Measurements from ENCODE around the gene CETP.

The CETP gene

GRCh38 chr16:56974549-56975300 is 13.0 kb downstream of the CETP start:
- Histone ChIP-seq H3K27ac (no peak overlapping the region), H3K27me3 (ENCODE audit: control insufficient read depth, insufficient read depth, low read length) (no peaks in the 10 kb centered on the region), H3K4me1 (no peaks in the 10 kb centered on the region), H3K36me3 (ENCODE audit: control insufficient read depth, insufficient read depth, low read length) (no peaks in the 10 kb centered on the region), H3K9ac (no peak overlapping the region), H3K4me3 (ENCODE audit: low read depth, low read length) (no peak overlapping the region), H3K79me2 (no peaks in the 10 kb centered on the region), H3K9me3 (ENCODE audit: control insufficient read depth, low read length) (no peaks in the 10 kb centered on the region), H3K4me2 (ENCODE audit: low read length) (no peak overlapping the region), H2AFZ (no peak overlapping the region)
- TF ChIP-seq, protein P1, sequence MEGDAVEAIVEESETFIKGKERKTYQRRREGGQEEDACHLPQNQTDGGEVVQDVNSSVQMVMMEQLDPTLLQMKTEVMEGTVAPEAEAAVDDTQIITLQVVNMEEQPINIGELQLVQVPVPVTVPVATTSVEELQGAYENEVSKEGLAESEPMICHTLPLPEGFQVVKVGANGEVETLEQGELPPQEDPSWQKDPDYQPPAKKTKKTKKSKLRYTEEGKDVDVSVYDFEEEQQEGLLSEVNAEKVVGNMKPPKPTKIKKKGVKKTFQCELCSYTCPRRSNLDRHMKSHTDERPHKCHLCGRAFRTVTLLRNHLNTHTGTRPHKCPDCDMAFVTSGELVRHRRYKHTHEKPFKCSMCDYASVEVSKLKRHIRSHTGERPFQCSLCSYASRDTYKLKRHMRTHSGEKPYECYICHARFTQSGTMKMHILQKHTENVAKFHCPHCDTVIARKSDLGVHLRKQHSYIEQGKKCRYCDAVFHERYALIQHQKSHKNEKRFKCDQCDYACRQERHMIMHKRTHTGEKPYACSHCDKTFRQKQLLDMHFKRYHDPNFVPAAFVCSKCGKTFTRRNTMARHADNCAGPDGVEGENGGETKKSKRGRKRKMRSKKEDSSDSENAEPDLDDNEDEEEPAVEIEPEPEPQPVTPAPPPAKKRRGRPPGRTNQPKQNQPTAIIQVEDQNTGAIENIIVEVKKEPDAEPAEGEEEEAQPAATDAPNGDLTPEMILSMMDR (IDR thresholded peaks at IDR 0.05) = no peak

- no peak overlapping the region for H3K4me2 ChIP-seq (ENCODE audit: low read length)
- H2AFZ ChIP-seq = no peak overlapping the region
- no peaks in the 10 kb centered on the region for H3K79me2 ChIP-seq
- no peak overlapping the region for H3K27ac ChIP-seq
- TF ChIP-seq, protein P1 (IDR thresholded peaks at IDR 0.05) = no peak
- H3K9ac ChIP-seq = no peak overlapping the region
- no peaks in the 10 kb centered on the region for H3K4me1 ChIP-seq
- H3K27me3 ChIP-seq (ENCODE audit: control insufficient read depth, insufficient read depth, low read length) = no peaks in the 10 kb centered on the region
- H3K4me3 ChIP-seq (ENCODE audit: low read depth, low read length) = no peak overlapping the region
- no peaks in the 10 kb centered on the region for H3K9me3 ChIP-seq (ENCODE audit: control insufficient read depth, low read length)
- no peaks in the 10 kb centered on the region for H3K36me3 ChIP-seq (ENCODE audit: control insufficient read depth, insufficient read depth, low read length)
Observed at GRCh38 chr16:56975714-56976113, 14.0 kb downstream of the CETP start.

GRCh38 chr16:56977216-56977615 is 15.5 kb downstream of the CETP start:
- Histone ChIP-seq H3K9me3 (ENCODE audit: control insufficient read depth, low read length) (no peaks in the 10 kb centered on the region), H3K4me2 (ENCODE audit: low read length) (no peak overlapping the region), H3K27ac (no peak overlapping the region), H2AFZ (no peak overlapping the region), H3K4me1 (no peaks in the 10 kb centered on the region), H3K27me3 (ENCODE audit: control insufficient read depth, insufficient read depth, low read length) (no peaks in the 10 kb centered on the region), H3K36me3 (ENCODE audit: control insufficient read depth, insufficient read depth, low read length) (no peaks in the 10 kb centered on the region), H3K79me2 (no peaks in the 10 kb centered on the region), H3K9ac (no peak overlapping the region), H3K4me3 (ENCODE audit: low read depth, low read length) (no peak overlapping the region)
- TF ChIP-seq, protein P1 (IDR thresholded peaks at IDR 0.05) = no peak

DNA sequence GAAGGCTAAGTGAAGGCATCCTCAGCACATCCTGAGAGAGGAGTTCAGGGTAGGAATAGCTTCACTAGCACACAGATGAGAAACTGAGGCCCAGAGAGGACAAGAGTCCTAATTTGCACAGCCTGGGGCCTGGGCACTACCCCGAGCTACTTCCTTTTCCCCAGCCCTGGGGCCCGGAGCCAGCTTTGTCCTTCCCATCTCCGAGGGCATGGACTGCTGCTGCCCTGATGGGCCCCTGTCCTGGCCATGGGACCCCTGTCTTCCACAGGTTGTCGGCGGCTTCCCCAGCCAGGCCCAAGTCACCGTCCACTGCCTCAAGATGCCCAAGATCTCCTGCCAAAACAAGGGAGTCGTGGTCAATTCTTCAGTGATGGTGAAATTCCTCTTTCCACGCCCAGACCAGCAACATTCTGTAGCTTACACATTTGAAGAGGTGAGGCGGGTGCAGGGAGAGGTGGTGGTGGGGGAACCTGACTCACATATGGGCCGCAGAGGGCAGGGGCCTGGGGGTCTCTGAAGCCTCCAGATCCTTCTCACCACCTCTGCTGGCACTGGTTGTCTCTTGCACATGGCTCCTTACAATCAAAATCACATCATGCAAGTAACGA is 16.2 kb downstream of the CETP start:
- no peak overlapping the region for H3K9ac ChIP-seq
- H3K27ac ChIP-seq = no peak overlapping the region
- H3K79me2 ChIP-seq = no peaks in the 10 kb centered on the region
- H3K4me2 ChIP-seq (ENCODE audit: low read length) = no peak overlapping the region
- no peaks in the 10 kb centered on the region for H3K27me3 ChIP-seq (ENCODE audit: control insufficient read depth, insufficient read depth, low read length)
- H3K4me1 ChIP-seq = no peaks in the 10 kb centered on the region
- H3K36me3 ChIP-seq (ENCODE audit: control insufficient read depth, insufficient read depth, low read length) = no peaks in the 10 kb centered on the region
- no peaks in the 10 kb centered on the region for H3K9me3 ChIP-seq (ENCODE audit: control insufficient read depth, low read length)
- TF ChIP-seq, protein P1 (IDR thresholded peaks at IDR 0.05) = no peak
- no peak overlapping the region for H2AFZ ChIP-seq
- H3K4me3 ChIP-seq (ENCODE audit: low read depth, low read length) = no peak overlapping the region

GRCh38 chr16:56980201-56980535 is 18.4 kb downstream of the CETP start:
- H3K36me3 ChIP-seq (ENCODE audit: control insufficient read depth, insufficient read depth, low read length) = no peaks in the 10 kb centered on the region
- TF ChIP-seq, protein P1 (IDR thresholded peaks at IDR 0.05) = no peak

More at GRCh38 chr16:56980201-56980535, 18.4 kb downstream of the CETP start:
- Histone ChIP-seq H3K79me2 (no peaks in the 10 kb centered on the region), H3K4me3 (ENCODE audit: low read depth, low read length) (no peak overlapping the region), H3K27me3 (ENCODE audit: control insufficient read depth, insufficient read depth, low read length) (no peaks in the 10 kb centered on the region), H3K4me1 (no peaks in the 10 kb centered on the region), H3K4me2 (ENCODE audit: low read length) (no peak overlapping the region), H2AFZ (no peak overlapping the region), H3K9me3 (ENCODE audit: control insufficient read depth, low read length) (no peaks in the 10 kb centered on the region), H3K27ac (no peak overlapping the region), H3K9ac (no peak overlapping the region)
